ENCODE data around the gene SELENBP1. TPM values are rescaled to one million over a fixed set of nuclear protein-coding genes. Genes with fewer than 3 reads are reported as not detected.

The SELENBP1 gene
- total RNA-seq, 4 donors from 2014 or later: 61.4 to 113 (median 81.6) TPM

DNA sequence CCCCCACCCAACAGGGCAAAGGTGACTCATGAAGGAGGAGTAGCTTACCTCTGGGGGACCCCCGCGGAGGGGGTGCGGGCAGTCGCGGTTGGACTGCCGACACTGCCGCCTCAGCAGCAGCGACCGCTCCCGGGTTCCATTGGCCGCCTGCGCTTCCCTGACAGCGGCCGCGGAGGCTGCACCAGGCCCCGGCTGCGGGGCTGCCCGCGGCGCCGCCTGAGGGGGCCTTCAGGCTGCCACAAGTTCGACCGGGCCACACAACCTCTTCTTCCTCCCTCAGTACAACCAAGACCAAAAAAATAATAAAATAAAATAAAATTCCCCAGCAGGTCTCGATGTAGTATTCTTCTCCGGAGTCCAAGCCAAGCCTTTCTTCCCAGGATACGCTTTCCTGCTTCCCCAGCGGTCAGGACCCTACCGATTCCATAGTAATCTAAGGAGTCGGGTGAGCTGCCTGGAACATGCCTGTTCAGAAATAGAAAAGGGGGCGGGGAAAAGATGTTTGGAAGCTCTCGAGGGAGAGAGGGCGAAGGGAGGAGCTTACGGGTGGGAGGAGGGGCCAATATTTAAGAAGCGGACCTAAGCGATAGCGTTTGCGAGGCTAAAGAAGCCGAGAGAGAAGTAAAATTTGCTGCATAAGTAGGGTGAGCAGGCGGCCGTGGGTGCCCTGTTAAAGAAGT, 45.1 kb downstream of the SELENBP1 start, which contains the start of gene PI4KB:
Gene PI4KB, minus strand, starts transcription at position 194 of the 680 bp plus-strand sequence. CDS start 10,935 bp downstream, outside the sequence.
- peak within 1 kb of the TSS; percentile 87 to 93 (median 91) for H3K27ac ChIP-seq (replicated peaks in 1 of 4)
- under 1% methylated on average over 40 of the region's 40 CpGs for WGBS
- TF ChIP-seq, protein P1, sequence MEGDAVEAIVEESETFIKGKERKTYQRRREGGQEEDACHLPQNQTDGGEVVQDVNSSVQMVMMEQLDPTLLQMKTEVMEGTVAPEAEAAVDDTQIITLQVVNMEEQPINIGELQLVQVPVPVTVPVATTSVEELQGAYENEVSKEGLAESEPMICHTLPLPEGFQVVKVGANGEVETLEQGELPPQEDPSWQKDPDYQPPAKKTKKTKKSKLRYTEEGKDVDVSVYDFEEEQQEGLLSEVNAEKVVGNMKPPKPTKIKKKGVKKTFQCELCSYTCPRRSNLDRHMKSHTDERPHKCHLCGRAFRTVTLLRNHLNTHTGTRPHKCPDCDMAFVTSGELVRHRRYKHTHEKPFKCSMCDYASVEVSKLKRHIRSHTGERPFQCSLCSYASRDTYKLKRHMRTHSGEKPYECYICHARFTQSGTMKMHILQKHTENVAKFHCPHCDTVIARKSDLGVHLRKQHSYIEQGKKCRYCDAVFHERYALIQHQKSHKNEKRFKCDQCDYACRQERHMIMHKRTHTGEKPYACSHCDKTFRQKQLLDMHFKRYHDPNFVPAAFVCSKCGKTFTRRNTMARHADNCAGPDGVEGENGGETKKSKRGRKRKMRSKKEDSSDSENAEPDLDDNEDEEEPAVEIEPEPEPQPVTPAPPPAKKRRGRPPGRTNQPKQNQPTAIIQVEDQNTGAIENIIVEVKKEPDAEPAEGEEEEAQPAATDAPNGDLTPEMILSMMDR (IDR thresholded peaks at IDR 0.05): peak in 1 of 3 experiments; percentile 12
- TF ChIP-seq POLR2AphosphoS5 (IDR thresholded peaks at IDR 0.05) (peak; percentile 77 to 78), EP300 (IDR thresholded peaks at IDR 0.05) (no peak), POLR2A (IDR thresholded peaks at IDR 0.05; ENCODE audit: low read depth) (peak; percentile 7)
- peaks cover 28 to 50% (median 46%) of the 10 kb centered on the region in 4 donors for H3K4me1 ChIP-seq
- peaks cover 0 to 31% (median 26%) of the 10 kb centered on the region in 4 donors for H3K36me3 ChIP-seq
- H3K9me3 ChIP-seq: no peaks in the 10 kb centered on the region
- no peaks in the 10 kb centered on the region for H3K27me3 ChIP-seq
- peak; percentile 98 for DNase-seq (ENCODE audit: extremely low spot score)
- peak within 1 kb of the TSS; percentile 82 to 88 (median 85) for H3K4me3 ChIP-seq
- intact Hi-C loops (cut with DNase I): no loop called here

DNA sequence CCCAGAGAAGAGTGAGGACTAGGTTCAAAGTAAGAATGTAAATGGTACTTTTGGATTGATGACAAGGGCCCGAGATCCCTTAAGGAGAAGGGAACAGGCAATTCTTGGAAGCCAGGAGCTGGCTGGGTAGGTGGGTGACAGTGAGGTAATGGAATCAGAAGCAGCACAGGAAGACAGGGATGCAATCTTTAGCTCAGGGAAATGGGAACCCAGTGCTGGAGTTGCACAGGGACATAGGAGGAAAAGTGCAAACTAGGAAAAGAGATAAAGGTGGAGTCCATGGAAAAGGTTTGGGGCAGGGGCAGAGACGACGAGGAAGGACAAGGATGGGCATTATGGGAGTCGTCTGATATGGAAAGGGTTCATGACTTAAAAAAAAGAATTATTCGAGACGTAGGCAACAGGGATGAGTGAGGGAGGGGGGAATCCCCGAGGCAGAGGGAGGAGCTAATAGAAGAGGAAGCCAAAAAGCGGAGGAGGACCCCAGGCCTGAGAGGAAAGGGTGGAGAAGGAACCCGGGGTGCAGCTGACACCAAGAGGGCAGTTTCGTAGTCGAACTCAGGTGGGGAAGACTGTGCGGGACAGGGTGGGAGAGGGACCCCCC, 45.8 kb downstream of the SELENBP1 start:
- H3K4me3 ChIP-seq: peak overlapping the region; percentile 82 to 88 (median 85)
- no peaks in the 10 kb centered on the region for H3K9me3 ChIP-seq
- no peak for TF ChIP-seq POLR2AphosphoS5 (IDR thresholded peaks at IDR 0.05)
- under 1% methylated on average over 12 of the region's 12 CpGs for WGBS
- peaks cover 28 to 54% (median 49%) of the 10 kb centered on the region in 4 donors for H3K4me1 ChIP-seq
- peak overlapping the region; percentile 87 to 93 (median 91) for H3K27ac ChIP-seq (replicated peaks in 1 of 4)
- H3K36me3 ChIP-seq: peaks cover 0 to 31% (median 29%) of the 10 kb centered on the region in 4 donors
- H3K27me3 ChIP-seq: no peaks in the 10 kb centered on the region
- DNase-seq (ENCODE audit: extremely low spot score): no peak
- intact Hi-C loops (cut with DNase I): no loop called here

DNA sequence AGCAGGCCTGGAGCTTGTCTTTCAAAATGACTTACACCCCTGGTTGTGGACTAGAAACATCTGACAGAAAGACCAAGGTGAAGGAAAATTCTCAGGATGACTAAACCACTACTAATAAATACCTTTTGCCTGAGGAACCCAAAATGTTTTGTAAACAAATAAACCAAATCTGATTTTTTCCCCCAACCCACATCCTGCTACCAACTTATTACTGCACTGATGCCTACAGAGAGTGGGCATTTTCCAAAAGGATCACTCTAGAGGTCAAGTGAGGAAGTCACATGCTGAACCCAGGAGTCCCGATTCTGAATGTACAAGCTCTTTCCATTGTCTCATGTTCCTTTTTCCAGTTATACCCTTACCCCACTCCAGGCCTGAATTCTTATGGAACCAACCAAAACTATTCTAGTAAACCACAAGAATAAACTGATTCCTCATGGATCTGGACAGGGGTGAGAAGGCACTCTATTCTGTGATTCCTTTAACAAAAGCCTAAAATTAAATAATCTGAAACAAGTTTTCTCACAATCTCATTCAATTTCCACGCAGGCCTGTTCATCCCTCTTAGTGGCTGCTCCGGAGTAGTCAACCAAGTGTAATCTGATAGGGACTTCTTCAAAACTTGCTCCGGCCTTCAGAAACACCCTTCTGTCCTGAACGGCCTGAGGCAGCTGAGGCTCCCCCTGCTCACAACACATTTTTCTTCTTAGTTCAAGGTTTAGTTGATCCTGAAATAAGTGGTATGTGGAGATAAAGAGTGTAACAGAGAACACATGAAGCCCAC, 46.7 kb downstream of the SELENBP1 start:
- 23% methylated on average over 5 of the region's 5 CpGs for WGBS
- H3K27ac ChIP-seq (replicated peaks in 1 of 4): peak overlapping the region; percentile 87 to 93 (median 91)
- H3K4me3 ChIP-seq: peak overlapping the region; percentile 82 to 88 (median 85)
- peaks cover 0 to 35% (median 32%) of the 10 kb centered on the region in 4 donors for H3K36me3 ChIP-seq
- TF ChIP-seq POLR2A (IDR thresholded peaks at IDR 0.05; ENCODE audit: low read depth): no peak
- no peak for TF ChIP-seq EP300 (IDR thresholded peaks at IDR 0.05)
- TF ChIP-seq POLR2AphosphoS5 (IDR thresholded peaks at IDR 0.05): no peak
- TF ChIP-seq, protein P1 (IDR thresholded peaks at IDR 0.05): no peak
- no peaks in the 10 kb centered on the region for H3K27me3 ChIP-seq
- H3K9me3 ChIP-seq: no peaks in the 10 kb centered on the region
- DNase-seq (ENCODE audit: extremely low spot score): no peak
- H3K4me1 ChIP-seq: peaks cover 28 to 62% (median 56%) of the 10 kb centered on the region in 4 donors
- intact Hi-C loops (cut with DNase I): no loop called here

DNA sequence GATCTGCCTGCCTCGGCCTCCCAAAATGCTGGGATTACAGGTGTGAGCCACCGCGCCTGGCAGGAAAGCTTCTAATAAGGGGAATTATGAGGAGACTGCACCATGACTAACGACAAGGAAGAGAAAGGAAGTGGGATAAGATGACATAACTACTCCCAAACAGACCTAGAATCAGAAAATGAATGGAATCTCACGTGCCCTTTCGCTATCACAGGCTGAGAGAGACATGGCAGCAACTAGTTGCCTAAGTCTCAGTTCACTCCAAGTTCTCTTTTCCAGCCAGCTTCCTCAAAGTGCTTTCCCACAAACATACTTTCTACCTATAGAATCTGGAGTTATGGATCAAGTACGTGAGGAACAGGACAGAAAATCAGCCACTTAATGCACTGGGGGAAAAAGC, 47.3 kb downstream of the SELENBP1 start:
- 79% methylated on average over 7 of the region's 7 CpGs for WGBS
- Histone ChIP-seq H3K9me3 (no peaks in the 10 kb centered on the region), H3K36me3 (peaks cover 0 to 41% (median 34%) of the 10 kb centered on the region in 4 donors), H3K27me3 (no peaks in the 10 kb centered on the region), H3K4me3 (no peak overlapping the region), H3K27ac (replicated peaks in 1 of 4) (peak overlapping the region in 1 of 4 donors; percentile 93), H3K4me1 (peaks cover 28 to 68% (median 62%) of the 10 kb centered on the region in 4 donors)
- intact Hi-C loops (cut with DNase I): no loop called here
- TF ChIP-seq, protein P1 (IDR thresholded peaks at IDR 0.05): no peak
- TF ChIP-seq EP300 (IDR thresholded peaks at IDR 0.05) (no peak), POLR2A (IDR thresholded peaks at IDR 0.05; ENCODE audit: low read depth) (no peak), POLR2AphosphoS5 (IDR thresholded peaks at IDR 0.05) (no peak)
- DNase-seq (ENCODE audit: extremely low spot score): no peak

Measured in esophagus muscularis mucosa (tissue), 4 donors.